ENCODE results near the gene DARS2. TPM values are rescaled to one million over a fixed set of nuclear protein-coding genes. Genes with fewer than 3 reads are reported as not detected.

The DARS2 gene
- total RNA-seq, 1 donor from 2014 or later, result 11.5 TPM

GRCh38 chr1:173867141-173867752 is 42.8 kb downstream of the DARS2 start:
- Histone ChIP-seq H3K27me3 (ENCODE audit: control insufficient read depth in 3 of 3, insufficient read depth in 3 of 3, low read length in 3 of 3) (no peaks in the 10 kb centered on the region), H3K4me1 (ENCODE audit: control insufficient read depth in 3 of 3, insufficient read depth in 3 of 3, low read length in 3 of 3) (peaks cover 15 to 27% (median 27%) of the 10 kb centered on the region in 3 donors), H3K9ac (ENCODE audit: low read depth in 1 of 3, low read length in 3 of 3) (peak overlapping the region; percentile 60 to 88 (median 86)), H3K4me3 (ENCODE audit: low read length in 3 of 3) (peak overlapping the region; percentile 94 to 95 (median 95)), H3K27ac (ENCODE audit: low read depth, low read length) (peak overlapping the region; percentile 89), H3K9me3 (ENCODE audit: control insufficient read depth in 3 of 3, low read length in 3 of 3) (no peaks in the 10 kb centered on the region), H3K36me3 (ENCODE audit: control insufficient read depth in 3 of 3, insufficient read depth in 3 of 3, low read length in 3 of 3) (peaks cover 21 to 47% (median 37%) of the 10 kb centered on the region in 3 donors)

- Histone ChIP-seq H3K27me3 (ENCODE audit: control insufficient read depth in 3 of 3, insufficient read depth in 3 of 3, low read length in 3 of 3) (no peaks in the 10 kb centered on the region), H3K27ac (ENCODE audit: low read depth, low read length) (peak within 1 kb of the TSS; percentile 89), H3K4me1 (ENCODE audit: control insufficient read depth in 3 of 3, insufficient read depth in 3 of 3, low read length in 3 of 3) (peaks cover 15 to 27% (median 27%) of the 10 kb centered on the region in 3 donors), H3K4me3 (ENCODE audit: low read length in 3 of 3) (peak within 1 kb of the TSS; percentile 94 to 95 (median 95)), H3K36me3 (ENCODE audit: control insufficient read depth in 3 of 3, insufficient read depth in 3 of 3, low read length in 3 of 3) (peaks cover 18 to 42% (median 37%) of the 10 kb centered on the region in 3 donors), H3K9me3 (ENCODE audit: control insufficient read depth in 3 of 3, low read length in 3 of 3) (no peaks in the 10 kb centered on the region), H3K9ac (ENCODE audit: low read depth in 1 of 3, low read length in 3 of 3) (peak within 1 kb of the TSS; percentile 79 to 88 (median 86))
Observed at GRCh38 chr1:173867753-173868265, 43.3 kb downstream of the DARS2 start, which contains the start of gene GAS5. TSS of gene GAS5 (minus strand) at chr1:173867989.

GRCh38 chr1:173868266-173869020 is 44.0 kb downstream of the DARS2 start, which contains the start of gene ZBTB37:
TSS of gene ZBTB37 (plus strand) at chr1:173868380. CDS start at chr1:173870226, 1,846 bp downstream.
- no peaks in the 10 kb centered on the region for H3K9me3 ChIP-seq (ENCODE audit: control insufficient read depth in 3 of 3, low read length in 3 of 3)
- H3K27me3 ChIP-seq (ENCODE audit: control insufficient read depth in 3 of 3, insufficient read depth in 3 of 3, low read length in 3 of 3), result no peaks in the 10 kb centered on the region
- peaks cover 14 to 36% (median 32%) of the 10 kb centered on the region in 3 donors for H3K36me3 ChIP-seq (ENCODE audit: control insufficient read depth in 3 of 3, insufficient read depth in 3 of 3, low read length in 3 of 3)
- peaks cover 15 to 27% (median 27%) of the 10 kb centered on the region in 3 donors for H3K4me1 ChIP-seq (ENCODE audit: control insufficient read depth in 3 of 3, insufficient read depth in 3 of 3, low read length in 3 of 3)
- H3K4me3 ChIP-seq (ENCODE audit: low read length in 3 of 3), result peak within 1 kb of the TSS; percentile 94 to 95 (median 95)
- H3K27ac ChIP-seq (ENCODE audit: low read depth, low read length), result peak within 1 kb of the TSS; percentile 89
- H3K9ac ChIP-seq (ENCODE audit: low read depth in 1 of 3, low read length in 3 of 3), result peak within 1 kb of the TSS; percentile 79 to 88 (median 86)

- Histone ChIP-seq H3K9me3 (ENCODE audit: control insufficient read depth in 3 of 3, low read length in 3 of 3) (no peaks in the 10 kb centered on the region), H3K9ac (ENCODE audit: low read depth in 1 of 3, low read length in 3 of 3) (peak overlapping the region; percentile 79 to 86 (median 81)), H3K4me3 (ENCODE audit: low read length in 3 of 3) (peak overlapping the region; percentile 94 to 95 (median 95)), H3K27me3 (ENCODE audit: control insufficient read depth in 3 of 3, insufficient read depth in 3 of 3, low read length in 3 of 3) (no peaks in the 10 kb centered on the region), H3K36me3 (ENCODE audit: control insufficient read depth in 3 of 3, insufficient read depth in 3 of 3, low read length in 3 of 3) (peaks cover 14 to 33% (median 30%) of the 10 kb centered on the region in 3 donors), H3K27ac (ENCODE audit: low read depth, low read length) (peak overlapping the region; percentile 89), H3K4me1 (ENCODE audit: control insufficient read depth in 3 of 3, insufficient read depth in 3 of 3, low read length in 3 of 3) (peaks cover 15 to 27% (median 27%) of the 10 kb centered on the region in 3 donors)
Observed at GRCh38 chr1:173869021-173869359, 44.5 kb downstream of the DARS2 start.

GRCh38 chr1:173870252-173871075 is 46.0 kb downstream of the DARS2 start:
- Histone ChIP-seq H3K9me3 (ENCODE audit: control insufficient read depth in 3 of 3, low read length in 3 of 3) (no peaks in the 10 kb centered on the region), H3K9ac (ENCODE audit: low read depth in 1 of 3, low read length in 3 of 3) (no peak overlapping the region), H3K4me3 (ENCODE audit: low read length in 3 of 3) (no peak overlapping the region), H3K27ac (ENCODE audit: low read depth, low read length) (peak overlapping the region; percentile 36), H3K4me1 (ENCODE audit: control insufficient read depth in 3 of 3, insufficient read depth in 3 of 3, low read length in 3 of 3) (peaks cover 15 to 27% (median 27%) of the 10 kb centered on the region in 3 donors), H3K27me3 (ENCODE audit: control insufficient read depth in 3 of 3, insufficient read depth in 3 of 3, low read length in 3 of 3) (no peaks in the 10 kb centered on the region), H3K36me3 (ENCODE audit: control insufficient read depth in 3 of 3, insufficient read depth in 3 of 3, low read length in 3 of 3) (peaks cover 7 to 24% (median 21%) of the 10 kb centered on the region in 3 donors)

GRCh38 chr1:173871091-173871490 is 46.6 kb downstream of the DARS2 start:
- peaks cover 8 to 23% (median 18%) of the 10 kb centered on the region in 3 donors for H3K36me3 ChIP-seq (ENCODE audit: control insufficient read depth in 3 of 3, insufficient read depth in 3 of 3, low read length in 3 of 3)
- H3K27ac ChIP-seq (ENCODE audit: low read depth, low read length), result no peak overlapping the region
- H3K9ac ChIP-seq (ENCODE audit: low read depth in 1 of 3, low read length in 3 of 3), result no peak overlapping the region

GRCh38 chr1:173871500-173871899 is 47.0 kb downstream of the DARS2 start:
- Histone ChIP-seq H3K27ac (ENCODE audit: low read depth, low read length) (no peak overlapping the region), H3K4me1 (ENCODE audit: control insufficient read depth in 3 of 3, insufficient read depth in 3 of 3, low read length in 3 of 3) (peaks cover 12 to 24% (median 20%) of the 10 kb centered on the region in 3 donors), H3K4me3 (ENCODE audit: low read length in 3 of 3) (no peak overlapping the region), H3K36me3 (ENCODE audit: control insufficient read depth in 3 of 3, insufficient read depth in 3 of 3, low read length in 3 of 3) (peaks cover 5 to 23% (median 14%) of the 10 kb centered on the region in 3 donors), H3K9ac (ENCODE audit: low read depth in 1 of 3, low read length in 3 of 3) (no peak overlapping the region), H3K9me3 (ENCODE audit: control insufficient read depth in 3 of 3, low read length in 3 of 3) (no peaks in the 10 kb centered on the region), H3K27me3 (ENCODE audit: control insufficient read depth in 3 of 3, insufficient read depth in 3 of 3, low read length in 3 of 3) (no peaks in the 10 kb centered on the region)

More at GRCh38 chr1:173871091-173871490, 46.6 kb downstream of the DARS2 start:
- Histone ChIP-seq H3K4me1 (ENCODE audit: control insufficient read depth in 3 of 3, insufficient read depth in 3 of 3, low read length in 3 of 3) (peaks cover 15 to 27% (median 24%) of the 10 kb centered on the region in 3 donors), H3K4me3 (ENCODE audit: low read length in 3 of 3) (no peak overlapping the region), H3K9me3 (ENCODE audit: control insufficient read depth in 3 of 3, low read length in 3 of 3) (no peaks in the 10 kb centered on the region), H3K27me3 (ENCODE audit: control insufficient read depth in 3 of 3, insufficient read depth in 3 of 3, low read length in 3 of 3) (no peaks in the 10 kb centered on the region)

GRCh38 chr1:173876732-173877131 is 52.3 kb downstream of the DARS2 start:
- Histone ChIP-seq H3K27me3 (ENCODE audit: control insufficient read depth in 3 of 3, insufficient read depth in 3 of 3, low read length in 3 of 3) (no peaks in the 10 kb centered on the region), H3K27ac (ENCODE audit: low read depth, low read length) (no peak overlapping the region), H3K36me3 (ENCODE audit: control insufficient read depth in 3 of 3, insufficient read depth in 3 of 3, low read length in 3 of 3) (peaks cover 10 to 18% (median 17%) of the 10 kb centered on the region in 3 donors), H3K9me3 (ENCODE audit: control insufficient read depth in 3 of 3, low read length in 3 of 3) (no peaks in the 10 kb centered on the region), H3K9ac (ENCODE audit: low read depth in 1 of 3, low read length in 3 of 3) (no peak overlapping the region), H3K4me1 (ENCODE audit: control insufficient read depth in 3 of 3, insufficient read depth in 3 of 3, low read length in 3 of 3) (no peaks in the 10 kb centered on the region), H3K4me3 (ENCODE audit: low read length in 3 of 3) (no peak overlapping the region)

- H3K9me3 ChIP-seq (ENCODE audit: control insufficient read depth in 3 of 3, low read length in 3 of 3), result no peaks in the 10 kb centered on the region
- no peaks in the 10 kb centered on the region for H3K4me1 ChIP-seq (ENCODE audit: control insufficient read depth in 3 of 3, insufficient read depth in 3 of 3, low read length in 3 of 3)
- no peak overlapping the region for H3K27ac ChIP-seq (ENCODE audit: low read depth, low read length)
- no peak overlapping the region for H3K9ac ChIP-seq (ENCODE audit: low read depth in 1 of 3, low read length in 3 of 3)
- H3K36me3 ChIP-seq (ENCODE audit: control insufficient read depth in 3 of 3, insufficient read depth in 3 of 3, low read length in 3 of 3), result peaks cover 10 to 18% (median 17%) of the 10 kb centered on the region in 3 donors
- H3K27me3 ChIP-seq (ENCODE audit: control insufficient read depth in 3 of 3, insufficient read depth in 3 of 3, low read length in 3 of 3), result no peaks in the 10 kb centered on the region
- H3K4me3 ChIP-seq (ENCODE audit: low read length in 3 of 3), result no peak overlapping the region
Observed at GRCh38 chr1:173878251-173878650, 53.8 kb downstream of the DARS2 start.

Measured in skeletal muscle tissue (tissue), 4 donors.